SK-N-SH (cell line): ENCODE data around the gene MAP1LC3A. TPM values are rescaled to one million over a fixed set of nuclear protein-coding genes. Genes with fewer than 3 reads are reported as not detected.

Experiments
- CTCF ChIA-PET: fragments of 300-600, 350-600 bp; formaldehyde crosslinking; extraction: SDS; loops from one replicate; lab custom pipeline; 2021; lab: Yijun Ruan, JAX
- POLR2A ChIA-PET: fragments of 350-600 bp; sonication (Branson Sonifier 250); formaldehyde crosslinking; extraction: SDS; loops from one replicate; lab custom pipeline; 2020; ENCODE audit warnings: antibody characterized with exemption, inconsistent platforms; lab: Yijun Ruan, JAX
- DNase-seq: peaks from one replicate; pipeline ENCODE4 v3.0.0; 2012
- H2AFZ ChIP-seq: fragments of 200-600 bp; sonication (generic); 2 replicates; pipeline ENCODE4 v1.8.1; 2016; ENCODE audit warnings: antibody characterized with exemption, mild to moderate bottlenecking, low read depth
- H3F3A ChIP-seq: fragments of 200-600 bp; sonication (generic); replicated peaks from 2 replicates; pipeline ENCODE3; 2016; ENCODE audit warnings: antibody characterized with exemption, mild to moderate bottlenecking; ENCODE audit not compliant: insufficient read depth
- H3K27ac ChIP-seq, 2 experiments: fragments of 200-500 bp in 1 of 2; fragments of 200-600 bp in 1 of 2; sonication (Bioruptor generic) in 1 of 2; sonication (generic), shearing (Covaris generic) in 1 of 2; 2 replicates each; pipeline versions ENCODE4 v1.5.1 to v1.6.1; 2014 to 2016; ENCODE audit warnings: low read depth in 2 of 2, inconsistent platforms in 1 of 2, low read length in 1 of 2, mild to moderate bottlenecking in 1 of 2, mixed read lengths in 1 of 2
- H3K27me3 ChIP-seq: fragments of 200-600 bp; sonication (generic), shearing (Covaris generic); 2 replicates; pipeline ENCODE4 v1.6.1; 2016; ENCODE audit warnings: mixed run types; ENCODE audit not compliant: insufficient read depth
- H3K36me3 ChIP-seq, 2 experiments: fragments of 200-500 bp in 1 of 2; fragments of 200-600 bp in 1 of 2; sonication (Bioruptor generic) in 1 of 2; sonication (generic) in 1 of 2; replicated peaks in 1 of 2; 2 replicates each; pipeline versions ENCODE3 to v1.5.1; 2014 to 2016; ENCODE audit warnings: low read length in 1 of 2, mild to moderate bottlenecking in 1 of 2; ENCODE audit not compliant: insufficient read depth in 2 of 2, control insufficient read depth in 1 of 2
- H3K4me1 ChIP-seq, 2 experiments: fragments of 200-500 bp in 1 of 2; fragments of 200-600 bp in 1 of 2; sonication (Bioruptor generic) in 1 of 2; sonication (generic), shearing (Covaris generic) in 1 of 2; 2 replicates each; pipeline versions ENCODE4 v1.5.1 to v1.6.1; 2014 to 2016; ENCODE audit warnings: low read depth in 1 of 2, low read length in 1 of 2, mixed run types in 1 of 2; ENCODE audit not compliant: insufficient read depth in 2 of 2, control insufficient read depth in 1 of 2
- H3K4me2 ChIP-seq: fragments of 200-600 bp; sonication (generic), shearing (Covaris generic); 2 replicates; pipeline ENCODE4 v1.6.1; 2017; ENCODE audit warnings: mixed run types
- H3K4me3 ChIP-seq, 2 experiments: fragments of 200-500 bp in 1 of 2; fragments of 200-600 bp in 1 of 2; sonication (Bioruptor generic) in 1 of 2; sonication (generic), shearing (Covaris generic) in 1 of 2; 2 replicates each; pipeline versions ENCODE4 v1.5.1 to v1.8.1; 2014 to 2016; ENCODE audit warnings: low read depth in 2 of 2, inconsistent platforms in 1 of 2, low read length in 1 of 2, mild to moderate bottlenecking in 1 of 2, mixed read lengths in 1 of 2, moderate library complexity in 1 of 2
- H3K79me2 ChIP-seq: fragments of 200-600 bp; sonication (generic); 2 replicates; pipeline ENCODE4 v1.8.1; 2017; ENCODE audit warnings: mild to moderate bottlenecking; ENCODE audit not compliant: insufficient read depth
- H3K9ac ChIP-seq: fragments of 200-600 bp; sonication (generic); 2 replicates; pipeline ENCODE4 v1.6.1; 2017; ENCODE audit warnings: mixed run types
- H3K9me2 ChIP-seq: fragments of 200-600 bp; sonication (generic); 2 replicates; pipeline ENCODE4 v1.6.1; 2017; ENCODE audit warnings: mixed run types
- H3K9me3 ChIP-seq: fragments of 200-600 bp; sonication (generic); 2 replicates; pipeline ENCODE4 v1.6.1; 2017; ENCODE audit warnings: mixed run types, mild to moderate bottlenecking, moderate library complexity
- H4K20me1 ChIP-seq: fragments of 200-600 bp; sonication (generic); 2 replicates; pipeline ENCODE4 v1.6.1; 2017; ENCODE audit warnings: mild to moderate bottlenecking, mixed run types; ENCODE audit not compliant: insufficient read depth
- ELF1 ChIP-seq: IDR thresholded peaks from 2 replicates; pipeline ENCODE4 v1.4.0; 2012
- EZH2phosphoT487 ChIP-seq: fragments of 200-600 bp; sonication (generic); IDR thresholded peaks from 2 replicates; pipeline ENCODE4 v1.6.1; 2017; ENCODE audit warnings: low read depth, mixed run types, mild to moderate bottlenecking, antibody characterized with exemption, moderate library complexity, borderline replicate concordance
- FOSL2 ChIP-seq: IDR thresholded peaks from 2 replicates; pipeline ENCODE4 v1.4.0; 2012; ENCODE audit warnings: low read depth, mild to moderate bottlenecking, moderate library complexity, borderline replicate concordance
- FOXJ3 ChIP-seq: sonication (generic); formaldehyde crosslinking; IDR thresholded peaks from 2 replicates; pipeline ENCODE4 v1.5.1; 2020; ENCODE audit warnings: mild to moderate bottlenecking, missing genetic modification reagents
- FOXM1 ChIP-seq: IDR thresholded peaks from 2 replicates; pipeline ENCODE4 v1.4.0; 2012; ENCODE audit warnings: low read depth, mild to moderate bottlenecking
- GABPA ChIP-seq: IDR thresholded peaks from 2 replicates; pipeline ENCODE4 v1.4.0; 2012; ENCODE audit warnings: low read depth, mild to moderate bottlenecking
- GATA2 ChIP-seq: sonication (generic); formaldehyde crosslinking; IDR thresholded peaks from 2 replicates; pipeline ENCODE4 v1.5.0; 2020; ENCODE audit warnings: mild to moderate bottlenecking, missing genetic modification reagents
- JUND ChIP-seq: IDR thresholded peaks from 2 replicates; pipeline ENCODE4 v1.4.0; 2012
- NFIC ChIP-seq: IDR thresholded peaks from 2 replicates; pipeline ENCODE4 v1.4.0; 2012; ENCODE audit warnings: borderline replicate concordance
- NRF1 ChIP-seq: IDR thresholded peaks from 2 replicates; pipeline ENCODE4 v1.6.1; 2012; ENCODE audit warnings: low read depth, mild to moderate bottlenecking, low read length
- POLR2AphosphoS5 ChIP-seq: IDR thresholded peaks from 2 replicates; pipeline ENCODE4 v1.6.1; 2012; ENCODE audit warnings: low read depth, low read length
- RAD21 ChIP-seq: IDR thresholded peaks from 2 replicates; pipeline ENCODE4 v1.6.1; 2012; ENCODE audit warnings: mild to moderate bottlenecking, low read length
- RCOR1 ChIP-seq: fragments of 150-350 bp; IDR thresholded peaks from 2 replicates; pipeline ENCODE4 v1.6.1; 2017; ENCODE audit warnings: antibody characterized with exemption, low read length
- TEAD4 ChIP-seq: IDR thresholded peaks from 2 replicates; pipeline ENCODE4 v1.4.0; 2012; ENCODE audit warnings: mild to moderate bottlenecking, borderline replicate concordance; ENCODE audit not compliant: insufficient read depth
- YY1 ChIP-seq: IDR thresholded peaks from 2 replicates; pipeline ENCODE4 v1.4.0; 2012; ENCODE audit warnings: low read depth, mild to moderate bottlenecking
- WGBS: methylation state at CpG from one replicate; pipeline ENCODE4 v1.1.6; 2017; ENCODE audit warnings: low lambda C conversion rate; 5-methylcytosine and 5-hydroxymethylcytosine counted together
- polyA plus RNA-seq, 3 experiments: library from polyadenylated mRNA; depleted of rRNA; stranded (reverse); fragments of >200 nt; gene quantifications; 2 replicates each; pipeline ENCODE4 v1.2.3, GENCODE V29; 2012
- TF ChIP-seq, protein P1 (sequence below): IDR thresholded peaks from 2 replicates; pipeline ENCODE4 v1.4.0; 2012; ENCODE audit warnings: low read depth
- TF ChIP-seq, protein P2 (sequence below): fragments of 200-600 bp; sonication (generic); IDR thresholded peaks from 2 replicates; pipeline ENCODE4 v1.6.1; 2017; ENCODE audit warnings: antibody characterized with exemption, mild to moderate bottlenecking, moderate library complexity

MAP1LC3A gene
- polyA plus RNA-seq, 1 of the 3 experiments (the other 2 are of a cell fraction) = 24.9 TPM

DNA sequence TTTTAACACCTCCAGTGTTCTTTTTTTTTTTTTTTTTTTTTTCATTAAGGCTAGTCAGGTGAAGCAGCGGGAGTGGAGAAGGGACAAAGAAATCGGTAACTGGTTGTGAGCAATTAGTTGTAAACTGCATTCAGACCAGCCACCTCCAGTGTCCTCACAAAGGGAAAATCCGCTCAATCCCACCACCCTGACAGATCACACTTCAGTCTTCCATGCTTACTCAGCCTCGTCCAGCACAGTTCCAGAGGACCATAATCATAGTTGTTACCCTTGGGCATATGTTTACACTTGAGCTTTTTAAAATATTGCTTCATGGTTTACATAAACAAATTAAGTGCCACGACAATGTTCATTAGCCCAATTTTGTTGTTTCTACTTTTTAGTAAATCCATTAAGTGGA is 32.1 kb upstream of the MAP1LC3A start:
- ChIA-PET CTCF (interaction anchor here (1.0 to 5.9 kb wide), 3 partner anchors 12 to 243 kb away, joined by 3 to 72 read pairs (median 5); no protein-coding TSS in a partner anchor), POLR2A (no interaction called here)
- peak overlapping the region; percentile 31 to 75; a peak in 3 of 4 replicates for H3K27ac ChIP-seq
- TF ChIP-seq NRF1 (no peak), POLR2AphosphoS5 (no peak)
- TF ChIP-seq, all 33 proteins: peak for 0
- Histone ChIP-seq H3K79me2 (peaks cover 90% of the 10 kb centered on the region), H3K36me3 (peaks cover 40 to 45% of the 10 kb centered on the region in 2 experiments), H4K20me1 (peaks cover 66% of the 10 kb centered on the region), H3K9me2 (no peaks in the 10 kb centered on the region), H3K9ac (peak overlapping the region; percentile 30; the same call in 1 of the 2 replicates), H2AFZ (no peak overlapping the region), H3K4me2 (peak overlapping the region; percentile 53; the same call in 1 of the 2 replicates), H3K4me1 (peaks cover 15 to 17% of the 10 kb centered on the region in 2 experiments; a peak in 3 of 4 replicates), H3K4me3 (peak overlapping the region in 1 of 2 experiments; percentile 10; a peak in 1 of 4 replicates), H3K27me3 (no peaks in the 10 kb centered on the region), H3K9me3 (no peaks in the 10 kb centered on the region), H3F3A (peaks cover 37% of the 10 kb centered on the region)
- WGBS = 85% methylated on average over 5 of the region's 5 CpGs
- DNase-seq = no peak

DNA sequence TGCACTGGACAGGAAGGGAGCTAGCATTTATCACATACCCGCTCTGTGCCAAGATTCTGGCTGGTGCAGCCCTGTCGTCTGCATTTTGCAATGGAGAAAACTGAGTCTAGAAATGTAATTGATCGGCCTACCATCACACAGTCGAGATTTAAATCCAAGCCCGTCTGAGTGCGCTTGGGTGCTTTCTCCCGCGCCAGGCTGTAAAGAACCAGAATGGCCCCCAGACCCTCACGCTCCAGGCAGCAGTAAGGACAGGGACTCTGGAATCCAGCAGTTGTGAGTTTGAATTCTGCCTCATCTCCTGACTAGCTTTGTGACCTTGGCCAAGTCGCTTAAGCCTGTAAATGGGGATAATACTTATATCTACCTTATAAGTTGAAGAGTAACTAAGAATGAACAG is 31.5 kb upstream of the MAP1LC3A start:
- Histone ChIP-seq H3K9me3 (no peaks in the 10 kb centered on the region), H3K27me3 (no peaks in the 10 kb centered on the region), H3K4me1 (peaks cover 15 to 17% of the 10 kb centered on the region in 2 experiments; a peak in 3 of 4 replicates), H4K20me1 (peaks cover 64% of the 10 kb centered on the region), H2AFZ (no peak overlapping the region), H3F3A (peaks cover 37% of the 10 kb centered on the region)
- TF ChIP-seq RCOR1 = no peak
- TF ChIP-seq POLR2AphosphoS5 = no peak
- TF ChIP-seq YY1 = no peak
- TF ChIP-seq GABPA = no peak
- TF ChIP-seq NFIC = no peak
- no peak for TF ChIP-seq GATA2 (CRISPR knock-in tag)
- no peak for TF ChIP-seq FOXJ3 (CRISPR knock-in tag)
- TF ChIP-seq FOXM1 = no peak
- TF ChIP-seq, protein P1, sequence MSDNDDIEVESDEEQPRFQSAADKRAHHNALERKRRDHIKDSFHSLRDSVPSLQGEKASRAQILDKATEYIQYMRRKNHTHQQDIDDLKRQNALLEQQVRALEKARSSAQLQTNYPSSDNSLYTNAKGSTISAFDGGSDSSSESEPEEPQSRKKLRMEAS = no peak
- TF ChIP-seq NRF1 = no peak
- TF ChIP-seq RAD21 = no peak
- TF ChIP-seq, protein P2, sequence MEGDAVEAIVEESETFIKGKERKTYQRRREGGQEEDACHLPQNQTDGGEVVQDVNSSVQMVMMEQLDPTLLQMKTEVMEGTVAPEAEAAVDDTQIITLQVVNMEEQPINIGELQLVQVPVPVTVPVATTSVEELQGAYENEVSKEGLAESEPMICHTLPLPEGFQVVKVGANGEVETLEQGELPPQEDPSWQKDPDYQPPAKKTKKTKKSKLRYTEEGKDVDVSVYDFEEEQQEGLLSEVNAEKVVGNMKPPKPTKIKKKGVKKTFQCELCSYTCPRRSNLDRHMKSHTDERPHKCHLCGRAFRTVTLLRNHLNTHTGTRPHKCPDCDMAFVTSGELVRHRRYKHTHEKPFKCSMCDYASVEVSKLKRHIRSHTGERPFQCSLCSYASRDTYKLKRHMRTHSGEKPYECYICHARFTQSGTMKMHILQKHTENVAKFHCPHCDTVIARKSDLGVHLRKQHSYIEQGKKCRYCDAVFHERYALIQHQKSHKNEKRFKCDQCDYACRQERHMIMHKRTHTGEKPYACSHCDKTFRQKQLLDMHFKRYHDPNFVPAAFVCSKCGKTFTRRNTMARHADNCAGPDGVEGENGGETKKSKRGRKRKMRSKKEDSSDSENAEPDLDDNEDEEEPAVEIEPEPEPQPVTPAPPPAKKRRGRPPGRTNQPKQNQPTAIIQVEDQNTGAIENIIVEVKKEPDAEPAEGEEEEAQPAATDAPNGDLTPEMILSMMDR = no peak
- no peak for TF ChIP-seq ELF1
- no peak for TF ChIP-seq JUND
- TF ChIP-seq FOSL2 = no peak
- no peak for TF ChIP-seq EZH2phosphoT487
- TF ChIP-seq TEAD4 = no peak
- TF ChIP-seq, all 33 proteins: peak for 0
- ChIA-PET CTCF (interaction anchor here (0.7 to 5.9 kb wide), 4 partner anchors 12 to 1564 kb away, joined by 3 to 72 read pairs (median 4); no protein-coding TSS in a partner anchor), POLR2A (no interaction called here)
- H3K36me3 ChIP-seq = peaks cover 42 to 51% of the 10 kb centered on the region in 2 experiments
- no peak overlapping the region; the same call in 1 of the 2 replicates for H3K9ac ChIP-seq
- H3K4me2 ChIP-seq = no peak overlapping the region
- WGBS = 95% methylated on average over 10 of the region's 10 CpGs
- H3K9me2 ChIP-seq = no peaks in the 10 kb centered on the region
- H3K79me2 ChIP-seq = peaks cover 87% of the 10 kb centered on the region
- H3K27ac ChIP-seq = peak overlapping the region in 1 of 2 experiments; percentile 75; a peak in 2 of 4 replicates
- H3K4me3 ChIP-seq = no peak overlapping the region
- DNase-seq = no peak
